B cell (primary cell): ENCODE measurements around the gene AK4. TPM values are rescaled to one million over a fixed set of nuclear protein-coding genes. Genes with fewer than 3 reads are reported as not detected.

Experiments used
- ATAC-seq: fragments of 200-7000 bp; cut with Tn5 transposase; one replicate; pipeline ENCODE4 v1.10.0; 2021; ENCODE audit warnings: low read depth, mild to moderate bottlenecking, moderate number of reproducible peaks, moderate library complexity
- CTCF ChIA-PET: fragments of 350-600 bp; sonication (Branson Sonifier 250); formaldehyde crosslinking; loops from one replicate; lab custom pipeline; 2021; ENCODE audit warnings: antibody characterized with exemption, inconsistent platforms; lab: Charles Lee
- POLR2A ChIA-PET: fragments of 350-600 bp; sonication (Branson Sonifier 250); formaldehyde crosslinking; loops from one replicate; lab custom pipeline; 2021; ENCODE audit warnings: antibody characterized with exemption; lab: Charles Lee
- DNase-seq: peaks from one replicate; pipeline ENCODE4 v3.0.0; 2013
- H2AFZ ChIP-seq: 2 replicates; pipeline ENCODE4 v1.6.1; 2012; ENCODE audit warnings: mild to moderate bottlenecking, low read depth, low read length; ENCODE audit not compliant: insufficient read depth, poor library complexity, severe bottlenecking
- H3K27ac ChIP-seq, 2 donors: 1 replicate in 1 of 2; 2 replicates in 1 of 2; pipeline ENCODE4 v1.5.1; 2012 to 2013; ENCODE audit warnings: low read length in 2 of 2, mild to moderate bottlenecking in 2 of 2, moderate library complexity in 1 of 2
- H3K27me3 ChIP-seq, 4 experiments: fragments of 200-600 bp in 1 of 4; sonication (generic) in 1 of 4; replicated peaks in 1 of 4; 1 replicate in 2 of 4; 2 replicates in 2 of 4; pipeline versions ENCODE4 v1.6.1 to v1.7.0; 2013 to 2016; ENCODE audit warnings: low read length in 3 of 4, mild to moderate bottlenecking in 2 of 4, mixed read lengths in 1 of 4, moderate library complexity in 1 of 4; ENCODE audit not compliant: insufficient read depth in 4 of 4, control insufficient read depth in 3 of 4; ENCODE audit errors: control extremely low read depth in 1 of 4
- H3K36me3 ChIP-seq, 2 experiments: replicated peaks in 1 of 2; 1 replicate in 1 of 2; 2 replicates in 1 of 2; pipeline versions ENCODE4 v1.6.1 to v1.7.1; 2013; ENCODE audit warnings: low read length in 1 of 2; ENCODE audit not compliant: insufficient read depth in 2 of 2, control insufficient read depth in 1 of 2; ENCODE audit errors: control extremely low read depth in 1 of 2, extremely low read depth in 1 of 2
- H3K4me1 ChIP-seq, 2 donors: fragments of 200-600 bp in 1 of 2; sonication (generic) in 1 of 2; 1 replicate in 1 of 2; 2 replicates in 1 of 2; pipeline versions ENCODE4 v1.5.1 to v1.6.1; 2013 to 2017; ENCODE audit warnings: low read length in 2 of 2; ENCODE audit not compliant: control insufficient read depth in 2 of 2, insufficient read depth in 2 of 2
- H3K4me2 ChIP-seq: replicated peaks from 2 replicates; pipeline ENCODE3; 2012; ENCODE audit warnings: mild to moderate bottlenecking, low read depth, low read length; ENCODE audit not compliant: poor library complexity, severe bottlenecking
- H3K4me3 ChIP-seq, 5 experiments: fragments of 200-600 bp in 1 of 5; sonication (generic) in 1 of 5; 1 replicate in 3 of 5; 2 replicates in 2 of 5; pipeline versions ENCODE4 v1.5.1 to v1.7.0; 2011 to 2016; ENCODE audit warnings: low read length in 4 of 5, mild to moderate bottlenecking in 4 of 5, low read depth in 2 of 5, control low read depth in 1 of 5, moderate library complexity in 1 of 5; ENCODE audit not compliant: insufficient read depth in 1 of 5; ENCODE audit errors: control extremely low read depth in 1 of 5, extremely low read depth in 1 of 5
- H3K79me2 ChIP-seq: fragments of 200-600 bp; sonication (generic); one replicate; pipeline ENCODE4 v1.6.0; 2016; ENCODE audit warnings: low read length; ENCODE audit not compliant: control insufficient read depth, insufficient read depth
- H3K9ac ChIP-seq: fragments of 200-600 bp; sonication (generic); 2 replicates; pipeline ENCODE4 v1.6.1; 2017; ENCODE audit warnings: mild to moderate bottlenecking, low read length, moderate library complexity
- H3K9me3 ChIP-seq, 3 donors: one replicate each; pipeline versions ENCODE4 v1.6.1 to v1.7.1; 2013; ENCODE audit warnings: low read length in 2 of 3; ENCODE audit not compliant: control insufficient read depth in 2 of 3, insufficient read depth in 1 of 3; ENCODE audit errors: control extremely low read depth in 1 of 3
- H4K20me1 ChIP-seq: 2 replicates; pipeline ENCODE4 v1.6.0; 2012; ENCODE audit warnings: mild to moderate bottlenecking, low read length; ENCODE audit not compliant: insufficient read depth, control insufficient read depth, poor library complexity, severe bottlenecking
- H3K27ac Mint-ChIP-seq: one replicate; pipeline ENCODE4 v1.8.0; 2021; ENCODE audit warnings: mixed read lengths
- H3K27me3 Mint-ChIP-seq: one replicate; pipeline ENCODE4 v1.8.0; 2021; ENCODE audit warnings: mixed read lengths
- H3K4me1 Mint-ChIP-seq: one replicate; pipeline ENCODE4 v1.8.0; 2021; ENCODE audit warnings: mixed read lengths
- H3K4me3 Mint-ChIP-seq: one replicate; pipeline ENCODE4 v1.8.0; 2021; ENCODE audit warnings: mixed read lengths
- H3K9me3 Mint-ChIP-seq: one replicate; pipeline ENCODE4 v1.8.0; 2022; ENCODE audit warnings: mixed read lengths; ENCODE audit not compliant: insufficient read depth
- EZH2 ChIP-seq: IDR thresholded peaks from 2 replicates; pipeline ENCODE4 v1.6.1; 2012; ENCODE audit warnings: borderline replicate concordance, low read depth, mild to moderate bottlenecking, moderate library complexity, low read length; ENCODE audit not compliant: insufficient read depth, poor library complexity, severe bottlenecking
- WGBS: methylation state at CpG from one replicate; pipeline ENCODE4 v1.1.5; 2013; ENCODE audit warnings: missing lambda C conversion rate; ENCODE audit not compliant: insufficient coverage; 5-methylcytosine and 5-hydroxymethylcytosine counted together
- intact Hi-C: fragments of 100-400 bp; cut with micrococcal nuclease; formaldehyde crosslinking; loops from one replicate; pipeline ENCODE4 v1.10.0; 2022
- polyA plus RNA-seq: library from polyadenylated mRNA; depleted of rRNA; stranded (reverse); fragments of >200 nt; gene quantifications from 2 replicates; pipeline ENCODE4 v1.2.3, GENCODE V29; 2012
- total RNA-seq, 2 donors: library from RNA; stranded (reverse); fragments of 120-200 nt in 1 of 2; gene quantifications; 1 replicate in 1 of 2; 2 replicates in 1 of 2; pipeline versions ENCODE4 v1.2.3 to v1.2.4, GENCODE V29; 2013 to 2022
- TF ChIP-seq, protein P1 (sequence below): fragments of 200-600 bp; IDR thresholded peaks from one replicate; pipeline ENCODE4 v1.8.0; 2022; ENCODE audit warnings: antibody characterized with exemption, mild to moderate bottlenecking

The AK4 gene
- total and polyA plus RNA-seq, 2 donors (not counting 1 experiment from before 2014, with no cell fraction given), result 0.34 TPM; not detected in 1

DNA sequence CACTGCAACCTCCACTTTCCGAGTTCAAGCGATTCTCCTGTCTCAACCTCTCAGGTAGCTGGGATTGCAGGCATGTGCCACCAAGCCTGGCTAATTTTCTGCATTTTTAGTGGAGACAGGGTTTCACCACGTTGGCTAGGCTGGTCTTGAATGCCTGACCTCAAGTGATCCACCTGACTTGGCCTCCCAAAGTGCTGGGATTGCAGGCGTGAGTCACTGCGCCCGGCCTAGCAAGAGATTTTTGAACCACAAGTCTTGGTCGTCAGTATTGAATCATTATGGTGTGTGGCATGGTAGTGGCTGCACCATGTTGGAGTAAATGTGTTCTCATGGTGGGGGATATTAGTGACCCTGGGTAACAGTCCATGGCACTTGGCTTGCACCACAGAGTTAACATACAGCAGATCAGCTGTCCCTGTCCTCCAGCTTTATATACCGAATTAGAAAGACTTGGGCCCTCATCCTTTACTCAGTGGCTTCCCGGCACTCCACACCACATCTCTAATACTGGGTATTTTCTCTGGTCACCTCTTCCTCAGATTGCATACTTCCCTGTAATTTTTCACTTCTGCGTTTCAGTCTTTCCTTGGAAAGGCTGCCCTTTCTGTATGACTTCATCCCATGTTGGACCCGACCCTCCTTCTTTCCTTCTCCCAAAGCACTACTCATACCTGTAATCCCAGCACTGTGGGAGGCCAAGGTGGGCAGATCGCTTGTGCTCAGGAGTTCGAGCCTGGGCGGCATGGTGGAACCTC, 25.1 kb downstream of the AK4 start:
- Histone ChIP-seq H2AFZ (no peak overlapping the region), H3K79me2 (no peaks in the 10 kb centered on the region), H3K27ac (no peak overlapping the region), H3K36me3 (no peaks in the 10 kb centered on the region), H3K4me2 (no peak overlapping the region), H3K9me3 (no peaks in the 10 kb centered on the region), H3K4me3 (no peak overlapping the region), H3K4me1 (no peaks in the 10 kb centered on the region), H3K9ac (no peak overlapping the region), H3K27me3 (no peaks in the 10 kb centered on the region), H4K20me1 (no peaks in the 10 kb centered on the region)
- Mint-ChIP-seq H3K4me3 (no peak overlapping the region), H3K27ac (no peak overlapping the region), H3K27me3 (no peaks in the 10 kb centered on the region), H3K4me1 (no peaks in the 10 kb centered on the region), H3K9me3 (no peaks in the 10 kb centered on the region)
- no peak for ATAC-seq
- TF ChIP-seq, protein P1, sequence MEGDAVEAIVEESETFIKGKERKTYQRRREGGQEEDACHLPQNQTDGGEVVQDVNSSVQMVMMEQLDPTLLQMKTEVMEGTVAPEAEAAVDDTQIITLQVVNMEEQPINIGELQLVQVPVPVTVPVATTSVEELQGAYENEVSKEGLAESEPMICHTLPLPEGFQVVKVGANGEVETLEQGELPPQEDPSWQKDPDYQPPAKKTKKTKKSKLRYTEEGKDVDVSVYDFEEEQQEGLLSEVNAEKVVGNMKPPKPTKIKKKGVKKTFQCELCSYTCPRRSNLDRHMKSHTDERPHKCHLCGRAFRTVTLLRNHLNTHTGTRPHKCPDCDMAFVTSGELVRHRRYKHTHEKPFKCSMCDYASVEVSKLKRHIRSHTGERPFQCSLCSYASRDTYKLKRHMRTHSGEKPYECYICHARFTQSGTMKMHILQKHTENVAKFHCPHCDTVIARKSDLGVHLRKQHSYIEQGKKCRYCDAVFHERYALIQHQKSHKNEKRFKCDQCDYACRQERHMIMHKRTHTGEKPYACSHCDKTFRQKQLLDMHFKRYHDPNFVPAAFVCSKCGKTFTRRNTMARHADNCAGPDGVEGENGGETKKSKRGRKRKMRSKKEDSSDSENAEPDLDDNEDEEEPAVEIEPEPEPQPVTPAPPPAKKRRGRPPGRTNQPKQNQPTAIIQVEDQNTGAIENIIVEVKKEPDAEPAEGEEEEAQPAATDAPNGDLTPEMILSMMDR, result no peak
- no peak for TF ChIP-seq EZH2
- POLR2A ChIA-PET, result no interaction called here
- no peak for DNase-seq
- CTCF ChIA-PET, result no interaction called here
- 91% methylated on average over 12 of the region's 14 CpGs for WGBS
- intact Hi-C loops, result no loop called here

DNA sequence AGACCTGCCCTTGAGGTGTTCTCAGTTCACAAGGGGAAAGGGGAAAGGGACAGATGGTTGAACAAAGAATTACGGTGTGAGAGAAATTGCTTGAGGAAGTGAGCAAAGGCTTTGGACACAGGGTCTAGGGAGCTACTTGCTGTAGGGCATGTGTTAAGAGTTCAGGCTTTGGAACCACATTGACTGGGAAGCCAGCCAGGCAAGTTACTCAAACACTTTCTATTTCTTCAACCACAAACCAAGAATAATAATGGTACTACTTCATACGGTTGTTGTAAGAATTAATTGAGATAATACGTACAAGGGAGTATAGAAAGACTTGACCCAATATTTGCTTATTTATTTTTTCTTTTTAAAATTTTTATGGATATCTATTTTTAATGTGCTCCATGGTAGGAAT, 26.6 kb downstream of the AK4 start:
- no peaks in the 10 kb centered on the region for H3K79me2 ChIP-seq
- TF ChIP-seq, protein P1, result no peak
- no peak for TF ChIP-seq EZH2
- no peaks in the 10 kb centered on the region for H3K36me3 ChIP-seq
- H3K27me3 ChIP-seq, result no peaks in the 10 kb centered on the region
- ATAC-seq (no peak), DNase-seq (no peak)
- no peak overlapping the region for H3K27ac ChIP-seq
- H3K4me1 ChIP-seq, result no peaks in the 10 kb centered on the region
- no peaks in the 10 kb centered on the region for H3K4me1 Mint-ChIP-seq
- ChIA-PET CTCF (no interaction called here), POLR2A (no interaction called here)
- no peak overlapping the region for H3K4me3 Mint-ChIP-seq
- no peaks in the 10 kb centered on the region for H4K20me1 ChIP-seq
- no peak overlapping the region for H3K27ac Mint-ChIP-seq
- intact Hi-C loops, result no loop called here
- no peaks in the 10 kb centered on the region for H3K9me3 ChIP-seq
- no peaks in the 10 kb centered on the region for H3K9me3 Mint-ChIP-seq
- no peak overlapping the region for H2AFZ ChIP-seq
- 14% methylated on average over 1 of the region's 3 CpGs for WGBS
- H3K4me3 ChIP-seq, result no peak overlapping the region
- H3K9ac ChIP-seq, result no peak overlapping the region
- no peak overlapping the region for H3K4me2 ChIP-seq
- H3K27me3 Mint-ChIP-seq, result no peaks in the 10 kb centered on the region
